Measurements from ENCODE around the gene CDC42BPA.

Gene CDC42BPA

GRCh38 chr1:227333423-227333822, 15.1 kb upstream of the CDC42BPA start:
- ChIA-PET CTCF (interaction anchor here (1.4 to 2.1 kb wide), 4 partner anchors 9 to 21 kb away, joined by 4 to 5 read pairs (median 4); no protein-coding TSS in a partner anchor), POLR2A (no interaction called here)
- DNase-seq (ENCODE audit: extremely low spot score): no peak
- TF ChIP-seq CTCF (IDR thresholded peaks at IDR 0.05; ENCODE audit: control extremely low read depth, extremely low read depth, low read depth, missing control alignments): no peak

GRCh38 chr1:227330279-227331076, 12.2 kb upstream of the CDC42BPA start:
- CTCF ChIA-PET: interaction anchor here (0.7 to 1.8 kb wide), 3 partner anchors 9 to 13 kb away, joined by 3 to 5 read pairs (median 4); no protein-coding TSS in a partner anchor
- POLR2A ChIA-PET: interaction anchor here (0.6 kb wide), 1 partner anchor 623 kb away, joined by 3 read pairs; no protein-coding TSS in a partner anchor
- no peak for DNase-seq (ENCODE audit: extremely low spot score)
- no peak for TF ChIP-seq CTCF (IDR thresholded peaks at IDR 0.05; ENCODE audit: control extremely low read depth, extremely low read depth, low read depth, missing control alignments)

DNA sequence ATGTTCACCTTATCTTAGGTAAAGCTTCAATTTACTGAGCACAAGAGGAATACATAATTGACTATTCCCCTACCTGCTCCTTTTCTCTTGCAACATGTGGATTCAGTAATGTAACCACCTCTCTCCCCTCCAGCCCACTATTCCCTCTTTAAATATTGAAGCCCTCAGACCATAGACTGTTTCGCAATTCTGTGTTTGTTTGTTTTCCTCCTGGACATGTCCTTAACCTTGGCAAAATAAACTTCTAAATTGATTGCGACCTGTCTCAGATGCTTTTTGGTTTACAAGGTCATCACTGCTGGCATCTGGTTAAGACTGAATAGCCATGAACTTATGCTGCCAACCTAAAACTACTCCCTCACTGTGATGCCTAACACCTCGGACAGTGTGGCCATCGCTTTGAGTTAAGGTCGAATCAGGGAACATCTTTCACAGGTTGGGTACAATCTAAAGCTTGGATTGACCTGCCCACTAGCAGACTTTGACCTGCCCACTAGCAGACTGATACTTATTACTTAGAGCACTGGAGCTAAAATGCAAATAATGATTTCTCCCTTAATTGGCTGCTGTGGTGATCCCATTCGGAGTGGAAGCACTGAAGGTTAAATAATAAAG, 10.2 kb upstream of the CDC42BPA start:
- ChIA-PET POLR2A (no interaction called here), CTCF (interaction anchor here (0.6 to 1.1 kb wide), 4 partner anchors 8 to 35 kb away, joined by 3 to 5 read pairs (median 4); no protein-coding TSS in a partner anchor)
- no peak for DNase-seq (ENCODE audit: extremely low spot score)
- no peak for TF ChIP-seq CTCF (IDR thresholded peaks at IDR 0.05; ENCODE audit: control extremely low read depth, extremely low read depth, low read depth, missing control alignments)

DNA sequence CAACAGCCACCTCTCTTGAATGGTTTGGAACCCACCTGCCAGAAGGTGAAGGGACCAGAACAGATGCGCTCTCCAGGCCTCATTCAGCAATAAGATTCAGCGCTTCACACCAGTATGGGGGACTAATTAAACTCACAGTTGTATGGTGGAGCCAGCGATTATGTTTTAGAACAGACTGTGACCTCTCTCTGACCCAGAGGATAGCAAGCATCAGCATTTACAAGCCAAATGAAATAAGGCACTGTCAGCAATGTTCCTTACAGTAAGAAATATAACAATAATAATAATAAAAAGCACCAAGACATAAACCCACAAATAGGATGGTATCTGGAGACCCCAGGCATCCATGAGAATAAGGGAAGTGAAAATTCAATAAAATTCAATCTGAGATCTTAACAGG, 6.9 kb upstream of the CDC42BPA start:
- ChIA-PET POLR2A (no interaction called here), CTCF (interaction anchor here (1.8 kb wide), 1 partner anchor 8 kb away, joined by 5 read pairs; no protein-coding TSS in a partner anchor)
- DNase-seq (ENCODE audit: extremely low spot score): no peak
- no peak for TF ChIP-seq CTCF (IDR thresholded peaks at IDR 0.05; ENCODE audit: control extremely low read depth, extremely low read depth, low read depth, missing control alignments)

- ChIA-PET CTCF (interaction anchor here (0.7 to 1.8 kb wide), 5 partner anchors 9 to 31 kb away, joined by 3 to 5 read pairs (median 3); no protein-coding TSS in a partner anchor), POLR2A (no interaction called here)
- DNase-seq (ENCODE audit: extremely low spot score): no peak
- TF ChIP-seq CTCF (IDR thresholded peaks at IDR 0.05; ENCODE audit: control extremely low read depth, extremely low read depth, low read depth, missing control alignments): no peak
Observed at GRCh38 chr1:227323967-227324268, 5.6 kb upstream of the CDC42BPA start.

- ChIA-PET POLR2A (no interaction called here), CTCF (interaction anchor here (0.7 to 1.8 kb wide), 5 partner anchors 10 to 31 kb away, joined by 3 to 5 read pairs (median 3); no protein-coding TSS in a partner anchor)
- DNase-seq (ENCODE audit: extremely low spot score): no peak
- no peak for TF ChIP-seq CTCF (IDR thresholded peaks at IDR 0.05; ENCODE audit: control extremely low read depth, extremely low read depth, low read depth, missing control alignments)
Observed at GRCh38 chr1:227323171-227323966, 5.1 kb upstream of the CDC42BPA start.
